ENCODE measurements around the gene MTHFD1. TPM values are rescaled to one million over a fixed set of nuclear protein-coding genes. Genes with fewer than 3 reads are reported as not detected.

The MTHFD1 gene
- total and polyA plus RNA-seq, 2 donors (not counting 3 experiments of a cell fraction or from before 2014, with no cell fraction given), result 26.3 to 114 TPM

- Histone ChIP-seq H4K20me1 (replicated peaks; ENCODE audit: control insufficient read depth, extremely low read depth, insufficient read depth, low read length) (no peaks in the 10 kb centered on the region), H3K9ac (replicated peaks; ENCODE audit: extremely low read depth, insufficient read depth, low read length) (no peak overlapping the region), H2AFZ (ENCODE audit: low read depth, low read length) (no peak overlapping the region), H3K36me3 (ENCODE audit: control insufficient read depth in 2 of 2, extremely low read depth in 1 of 2, insufficient read depth in 2 of 2, low read length in 2 of 2) (no peaks in the 10 kb centered on the region), H3K4me3 (replicated peaks in 1 of 3; ENCODE audit: insufficient read depth in 1 of 3, low read depth in 1 of 3, low read length in 3 of 3) (no peak overlapping the region), H3K27me3 (ENCODE audit: control insufficient read depth in 2 of 2, insufficient read depth in 2 of 2, low read length in 2 of 2) (no peaks in the 10 kb centered on the region), H3K79me2 (ENCODE audit: control insufficient read depth, insufficient read depth, low read length) (no peaks in the 10 kb centered on the region), H3K4me2 (ENCODE audit: insufficient read depth, low read length) (no peak overlapping the region), H3K4me1 (ENCODE audit: control insufficient read depth, extremely low read depth, insufficient read depth, low read length) (no peaks in the 10 kb centered on the region), H3K9me3 (replicated peaks; ENCODE audit: control insufficient read depth, insufficient read depth, low read length) (no peaks in the 10 kb centered on the region), H3K27ac (ENCODE audit: insufficient read depth, low read depth, low read length) (no peak overlapping the region), H3K9me1 (replicated peaks; ENCODE audit: control insufficient read depth, extremely low read depth, insufficient read depth, low read length) (no peaks in the 10 kb centered on the region)
- intact Hi-C loops (cut with micrococcal nuclease) (no loop called here), dilution Hi-C loops (cut with MboI; ENCODE audit: extremely low pct_ligation_motif_present, low sequenced_read_pairs) (no loop called here)
- POLR2A ChIA-PET, result no interaction called here
- CTCF ChIA-PET, result interaction anchor here (1.2 to 1.3 kb wide), 2 partner anchors 80 to 130 kb away, joined by 3 read pairs; no protein-coding TSS in a partner anchor
- BruUV-seq (replicated peaks), result no TSS peak
- TF ChIP-seq FOS (IDR thresholded peaks at IDR 0.05; ENCODE audit: borderline replicate concordance, insufficient read depth, low read length), result no peak
- TF ChIP-seq CTCF (IDR thresholded peaks at IDR 0.05; ENCODE audit: extremely low read depth in 1 of 2, insufficient read depth in 1 of 2, low read depth in 1 of 2, low read length in 2 of 2), result no peak
- TF ChIP-seq MAX (IDR thresholded peaks at IDR 0.05; ENCODE audit: insufficient read depth, insufficient read length), result no peak
- no peak for TF ChIP-seq MYC (IDR thresholded peaks at IDR 0.05; ENCODE audit: low read depth, low read length)
- no peak for TF ChIP-seq GATA2 (IDR thresholded peaks at IDR 0.05; ENCODE audit: insufficient read depth, insufficient read length, low read depth, low read length)
- no peak for TF ChIP-seq POLR2AphosphoS5 (IDR thresholded peaks at IDR 0.05; ENCODE audit: insufficient read depth, low read depth, low read length)
- no peak for TF ChIP-seq POLR2A (IDR thresholded peaks at IDR 0.05; ENCODE audit: low read depth, low read length)
- TF ChIP-seq JUN (IDR thresholded peaks at IDR 0.05; ENCODE audit: borderline replicate concordance, insufficient read depth, insufficient read length, low read depth), result no peak
- TF ChIP-seq EZH2 (IDR thresholded peaks at IDR 0.05; ENCODE audit: borderline replicate concordance, low read depth, low read length, severe bottlenecking), result no peak
- no peak for FAIRE-seq
- no peak for DNase-seq (ENCODE audit: low read depth, low spot score)
Measured at GRCh38 chr14:64349741-64350490, 38.2 kb upstream of the MTHFD1 start.

All from endothelial cell of umbilical vein (primary cell).